HepG2 (cell line): Measurements from ENCODE around the gene SERPINA9. TPM values are rescaled to one million over a fixed set of nuclear protein-coding genes. Genes with fewer than 3 reads are reported as not detected.

Experiments
- HMGXB4 ChIP-seq, 2 experiments: sonication (generic) in 1 of 2; formaldehyde crosslinking in 1 of 2; IDR thresholded peaks; 2 replicates each; pipeline versions ENCODE4 v1.4.0 to v1.6.1; 2018 to 2020; ENCODE audit warnings: missing genetic modification reagents in 2 of 2, borderline replicate concordance in 1 of 2, low read depth in 1 of 2, mild to moderate bottlenecking in 1 of 2, missing biosample characterization in 1 of 2
- KMT2A ChIP-seq: sonication (generic); formaldehyde crosslinking; IDR thresholded peaks from 2 replicates; pipeline ENCODE4 v1.4.0; 2020; ENCODE audit warnings: missing genetic modification reagents
- NFIC ChIP-seq: IDR thresholded peaks from 2 replicates; pipeline ENCODE4 v1.6.1; 2012; ENCODE audit warnings: mild to moderate bottlenecking, low read length, inconsistent platforms
- PBX2 ChIP-seq: IDR thresholded peaks from 2 replicates; pipeline ENCODE4 v1.6.1; 2016; ENCODE audit warnings: control low read depth
- RERE ChIP-seq: IDR thresholded peaks from 2 replicates; pipeline ENCODE4 v1.6.1; 2016; ENCODE audit warnings: low read depth, missing genetic modification reagents, missing compliant biosample characterization
- SOX6 ChIP-seq, 2 experiments: fragments of 450-650 bp in 1 of 2; sonication (generic) in 1 of 2; formaldehyde crosslinking in 1 of 2; IDR thresholded peaks; 2 replicates each; pipeline versions ENCODE4 v1.4.0 to v1.6.1; 2017 to 2020; ENCODE audit warnings: antibody characterized with exemption in 1 of 2, mild to moderate bottlenecking in 1 of 2, missing genetic modification reagents in 1 of 2
- SRSF4 ChIP-seq: fragments of 200-400 bp; formaldehyde crosslinking; IDR thresholded peaks from one replicate; pipeline ENCODE4 v1.6.1; 2018; ENCODE audit warnings: mild to moderate bottlenecking, low read depth, low read length, moderate library complexity; ENCODE audit not compliant: poor library complexity, severe bottlenecking
- TCF7L2 ChIP-seq: IDR thresholded peaks from 2 replicates; pipeline ENCODE4 v1.6.1; 2011; ENCODE audit warnings: mild to moderate bottlenecking, low read depth, low read length, moderate library complexity
- TEAD3 ChIP-seq: optimal IDR thresholded peaks from 2 replicates; pipeline ENCODE3; 2016; ENCODE audit warnings: borderline replicate concordance
- ZNF772 ChIP-seq: sonication (generic); formaldehyde crosslinking; IDR thresholded peaks from 2 replicates; pipeline ENCODE4 v1.5.0; 2020; ENCODE audit warnings: mild to moderate bottlenecking, missing genetic modification reagents
- ZNF784 ChIP-seq: sonication (generic); formaldehyde crosslinking; IDR thresholded peaks from 2 replicates; pipeline ENCODE4 v1.5.1; 2020; ENCODE audit warnings: missing genetic modification reagents, mild to moderate bottlenecking, borderline replicate concordance
- polyA plus RNA-seq, 8 experiments: library from polyadenylated mRNA; depleted of rRNA in 3 of 8; stranded (reverse) in 7 of 8; unstranded in 1 of 8; fragments of >200 nt; fragmentation: Illumina TruSeq in 4 of 8; extraction: Trizol in 4 of 8; gene quantifications; 2 replicates each; pipeline versions ENCODE4 v1.2.1 to v1.2.3, GENCODE V29; 2011 to 2016; ENCODE audit warnings: low read depth in 4 of 8, missing spikeins in 1 of 8, mixed read lengths in 1 of 8; ENCODE audit not compliant: insufficient read depth in 1 of 8
- total RNA-seq, 5 experiments: library from RNA; depleted of rRNA; stranded (reverse); fragments of >200 nt; fragmentation: Illumina TruSeq; extraction: Trizol; gene quantifications; 2 replicates each; pipeline ENCODE4 v1.2.3, GENCODE V29; 2016; ENCODE audit warnings: low read depth in 1 of 5
- TF ChIP-seq, protein P1 (sequence below): sonication (generic); formaldehyde crosslinking; IDR thresholded peaks from 2 replicates; pipeline ENCODE4 v1.8.0; 2022; ENCODE audit warnings: missing genetic modification reagents, mild to moderate bottlenecking, moderate library complexity, borderline replicate concordance

The SERPINA9 gene
- total and polyA plus RNA-seq, 2 of the 13 experiments (the other 11 are each of a cell fraction or from before 2014, with no cell fraction given): 0.21 TPM; not detected in 1

DNA sequence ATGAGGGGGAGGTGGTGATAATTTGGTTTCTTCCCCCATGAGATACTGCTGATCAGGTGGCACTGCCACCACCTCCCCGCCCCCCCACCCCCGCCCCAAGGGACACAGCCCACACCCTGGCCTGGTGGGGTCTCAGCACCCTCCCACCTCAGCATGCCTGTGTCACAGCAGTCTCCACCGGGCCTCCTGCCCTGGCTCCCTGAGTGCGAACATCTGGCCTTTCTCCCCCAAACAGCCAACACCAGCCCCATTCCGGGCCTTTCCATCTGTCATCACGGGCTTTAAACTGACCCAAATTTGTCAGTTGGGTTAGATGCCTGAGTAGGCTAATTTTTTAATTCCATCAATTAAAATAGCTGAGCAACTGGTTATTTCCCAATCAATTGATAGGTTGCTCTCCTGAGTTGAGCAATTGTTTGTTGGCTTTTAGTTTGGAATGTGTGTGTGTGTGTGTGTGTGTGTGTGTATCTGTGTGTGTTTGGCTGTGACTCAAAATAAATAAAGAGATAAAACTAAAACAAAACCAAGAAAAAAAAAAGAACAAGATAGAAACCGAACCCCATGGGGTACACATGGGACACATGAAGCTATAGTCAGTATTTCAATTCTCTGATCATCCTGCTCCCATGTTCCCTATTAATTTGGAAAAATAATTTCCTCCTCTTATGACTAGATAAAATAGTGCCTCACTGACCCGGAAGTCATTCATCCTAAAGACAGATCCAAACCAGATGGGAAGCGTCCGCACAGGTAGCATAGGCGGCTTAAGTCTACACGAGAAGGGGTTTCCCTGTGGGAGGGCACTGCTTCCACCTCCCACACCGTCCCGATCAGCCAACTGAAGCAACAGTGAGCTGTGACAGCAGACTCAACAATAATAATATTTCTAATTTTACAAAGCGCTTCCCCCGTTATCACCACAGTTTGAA is 25.9 kb upstream of the SERPINA9 start (continued):
- TF ChIP-seq PBX2 (CRISPR knock-in tag) (no peak), HMGXB4 (CRISPR knock-in tag; IDR thresholded peaks at IDR 0.05; ENCODE audit: borderline replicate concordance in 1 of 2, low read depth in 1 of 2) (no peak), ZNF772 (CRISPR knock-in tag) (no peak), SRSF4 (no peak), TCF7L2 (no peak), TEAD3 (CRISPR knock-in tag) (peak; percentile 66), ZNF784 (CRISPR knock-in tag) (no peak), NFIC (peak; percentile 82; the same call in 1 of the 2 replicates), SOX6 (IDR thresholded peaks at IDR 0.05) (no peak), SOX6 (CRISPR knock-in tag; IDR thresholded peaks at IDR 0.05) (peak; percentile 79), KMT2A (no peak), RERE (0 out of 2 replicates have a peak, but pooled peaks have one; percentile 37)
- TF ChIP-seq, protein P1, sequence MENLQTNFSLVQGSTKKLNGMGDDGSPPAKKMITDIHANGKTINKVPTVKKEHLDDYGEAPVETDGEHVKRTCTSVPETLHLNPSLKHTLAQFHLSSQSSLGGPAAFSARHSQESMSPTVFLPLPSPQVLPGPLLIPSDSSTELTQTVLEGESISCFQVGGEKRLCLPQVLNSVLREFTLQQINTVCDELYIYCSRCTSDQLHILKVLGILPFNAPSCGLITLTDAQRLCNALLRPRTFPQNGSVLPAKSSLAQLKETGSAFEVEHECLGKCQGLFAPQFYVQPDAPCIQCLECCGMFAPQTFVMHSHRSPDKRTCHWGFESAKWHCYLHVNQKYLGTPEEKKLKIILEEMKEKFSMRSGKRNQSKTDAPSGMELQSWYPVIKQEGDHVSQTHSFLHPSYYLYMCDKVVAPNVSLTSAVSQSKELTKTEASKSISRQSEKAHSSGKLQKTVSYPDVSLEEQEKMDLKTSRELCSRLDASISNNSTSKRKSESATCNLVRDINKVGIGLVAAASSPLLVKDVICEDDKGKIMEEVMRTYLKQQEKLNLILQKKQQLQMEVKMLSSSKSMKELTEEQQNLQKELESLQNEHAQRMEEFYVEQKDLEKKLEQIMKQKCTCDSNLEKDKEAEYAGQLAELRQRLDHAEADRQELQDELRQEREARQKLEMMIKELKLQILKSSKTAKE (CRISPR knock-in tag): no peak
